Lower leg skin (tissue), 3 donors: Measurements from ENCODE around the gene SNAI1.
"Not testable (repeated sequence)": the region's sequence is repeated elsewhere in the genome, so short reads cannot be mapped to it uniquely, and the experiment has no call there.

Experiments
- POLR2A ChIP-seq, 2 donors: fragments of 450-650 bp; IDR thresholded peaks; one replicate each; pipeline ENCODE4 v1.6.1; 2016 to 2017; ENCODE audit warnings: antibody characterized with exemption in 2 of 2, mild to moderate bottlenecking in 1 of 2, moderate library complexity in 1 of 2
- TF ChIP-seq, protein P1 (sequence below), 3 donors: fragments of 450-650 bp; IDR thresholded peaks; one replicate each; pipeline ENCODE4 v1.5.1; 2016; ENCODE audit warnings: antibody characterized with exemption in 3 of 3, mild to moderate bottlenecking in 3 of 3, moderate library complexity in 2 of 3

DNA sequence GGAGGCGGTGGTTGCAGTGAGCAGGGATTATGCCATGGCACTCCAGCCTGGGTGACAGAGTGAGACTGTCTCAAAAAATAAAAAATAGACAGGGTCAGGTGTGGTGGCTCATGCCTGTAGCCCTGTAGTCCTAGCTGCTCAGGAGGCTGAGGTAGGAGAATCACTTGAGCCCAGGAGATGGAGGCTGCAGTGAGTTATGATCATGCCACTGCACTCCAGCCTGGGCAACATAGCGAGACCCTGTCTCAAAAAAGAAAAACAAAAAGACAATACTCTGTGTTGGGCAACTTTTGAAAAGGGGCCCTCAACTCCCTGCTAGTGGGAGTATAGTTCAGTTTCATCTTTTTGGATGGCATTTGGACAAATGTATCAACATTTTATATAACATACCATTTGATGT is 5.0 kb upstream of the SNAI1 start:
- TF ChIP-seq, protein P1, sequence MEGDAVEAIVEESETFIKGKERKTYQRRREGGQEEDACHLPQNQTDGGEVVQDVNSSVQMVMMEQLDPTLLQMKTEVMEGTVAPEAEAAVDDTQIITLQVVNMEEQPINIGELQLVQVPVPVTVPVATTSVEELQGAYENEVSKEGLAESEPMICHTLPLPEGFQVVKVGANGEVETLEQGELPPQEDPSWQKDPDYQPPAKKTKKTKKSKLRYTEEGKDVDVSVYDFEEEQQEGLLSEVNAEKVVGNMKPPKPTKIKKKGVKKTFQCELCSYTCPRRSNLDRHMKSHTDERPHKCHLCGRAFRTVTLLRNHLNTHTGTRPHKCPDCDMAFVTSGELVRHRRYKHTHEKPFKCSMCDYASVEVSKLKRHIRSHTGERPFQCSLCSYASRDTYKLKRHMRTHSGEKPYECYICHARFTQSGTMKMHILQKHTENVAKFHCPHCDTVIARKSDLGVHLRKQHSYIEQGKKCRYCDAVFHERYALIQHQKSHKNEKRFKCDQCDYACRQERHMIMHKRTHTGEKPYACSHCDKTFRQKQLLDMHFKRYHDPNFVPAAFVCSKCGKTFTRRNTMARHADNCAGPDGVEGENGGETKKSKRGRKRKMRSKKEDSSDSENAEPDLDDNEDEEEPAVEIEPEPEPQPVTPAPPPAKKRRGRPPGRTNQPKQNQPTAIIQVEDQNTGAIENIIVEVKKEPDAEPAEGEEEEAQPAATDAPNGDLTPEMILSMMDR (IDR thresholded peaks at IDR 0.05) = not testable (repeated sequence)
- not testable (repeated sequence) for TF ChIP-seq POLR2A (IDR thresholded peaks at IDR 0.05)
